Panc1 (cell line): ENCODE measurements around the gene LRRC42.

Experiments
- POLR2AphosphoS5 ChIP-seq: IDR thresholded peaks from 2 replicates; pipeline ENCODE4 v1.6.1; 2012; ENCODE audit warnings: mild to moderate bottlenecking, low read depth, low read length, moderate library complexity
- REST ChIP-seq, 2 experiments: IDR thresholded peaks; 2 replicates each; pipeline ENCODE4 v1.6.1; 2011 to 2012; ENCODE audit warnings: low read depth in 2 of 2, control low read depth in 1 of 2, low read length in 1 of 2, mild to moderate bottlenecking in 1 of 2, moderate library complexity in 1 of 2; ENCODE audit not compliant: insufficient read depth in 1 of 2
- SIN3A ChIP-seq: IDR thresholded peaks from 2 replicates; pipeline ENCODE4 v1.6.1; 2012; ENCODE audit warnings: low read depth, mild to moderate bottlenecking, low read length, moderate library complexity, borderline replicate concordance; ENCODE audit not compliant: insufficient read depth
- TCF7L2 ChIP-seq: IDR thresholded peaks from 2 replicates; pipeline ENCODE4 v1.6.1; 2011; ENCODE audit warnings: mild to moderate bottlenecking, low read depth, low read length, inconsistent platforms
- TF ChIP-seq, protein P1 (sequence below): fragments of 450-650 bp; IDR thresholded peaks from 2 replicates; pipeline ENCODE4 v1.5.1; 2017; ENCODE audit warnings: mild to moderate bottlenecking

- TF ChIP-seq, protein P1, sequence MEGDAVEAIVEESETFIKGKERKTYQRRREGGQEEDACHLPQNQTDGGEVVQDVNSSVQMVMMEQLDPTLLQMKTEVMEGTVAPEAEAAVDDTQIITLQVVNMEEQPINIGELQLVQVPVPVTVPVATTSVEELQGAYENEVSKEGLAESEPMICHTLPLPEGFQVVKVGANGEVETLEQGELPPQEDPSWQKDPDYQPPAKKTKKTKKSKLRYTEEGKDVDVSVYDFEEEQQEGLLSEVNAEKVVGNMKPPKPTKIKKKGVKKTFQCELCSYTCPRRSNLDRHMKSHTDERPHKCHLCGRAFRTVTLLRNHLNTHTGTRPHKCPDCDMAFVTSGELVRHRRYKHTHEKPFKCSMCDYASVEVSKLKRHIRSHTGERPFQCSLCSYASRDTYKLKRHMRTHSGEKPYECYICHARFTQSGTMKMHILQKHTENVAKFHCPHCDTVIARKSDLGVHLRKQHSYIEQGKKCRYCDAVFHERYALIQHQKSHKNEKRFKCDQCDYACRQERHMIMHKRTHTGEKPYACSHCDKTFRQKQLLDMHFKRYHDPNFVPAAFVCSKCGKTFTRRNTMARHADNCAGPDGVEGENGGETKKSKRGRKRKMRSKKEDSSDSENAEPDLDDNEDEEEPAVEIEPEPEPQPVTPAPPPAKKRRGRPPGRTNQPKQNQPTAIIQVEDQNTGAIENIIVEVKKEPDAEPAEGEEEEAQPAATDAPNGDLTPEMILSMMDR: no peak
- TF ChIP-seq SIN3A (no peak), POLR2AphosphoS5 (no peak), REST (IDR thresholded peaks at IDR 0.05; ENCODE audit: insufficient read depth in 1 of 2, low read depth in 2 of 2, low read length in 1 of 2) (no peak), TCF7L2 (no peak)
These were observed 15.2 kb upstream of the LRRC42 start for GRCh38 chr1:53930932-53931331.
